Stimulated activated CD8-positive, alpha-beta memory T cell treated with anti-CD3 and anti-CD28 coated beads, Interleukin-4, amount 100 ng/mL, for 24 hours (primary cell): ENCODE results near the gene ZNF438.
"Not testable (repeated sequence)": the region's sequence is repeated elsewhere in the genome, so short reads cannot be mapped to it uniquely, and the experiment has no call there.

ENCODE experiments used
- DNase-seq: peaks from one replicate; pipeline ENCODE4 v3.0.0-alpha.2; 2020; ENCODE audit warnings: low read depth

ZNF438 gene

DNA sequence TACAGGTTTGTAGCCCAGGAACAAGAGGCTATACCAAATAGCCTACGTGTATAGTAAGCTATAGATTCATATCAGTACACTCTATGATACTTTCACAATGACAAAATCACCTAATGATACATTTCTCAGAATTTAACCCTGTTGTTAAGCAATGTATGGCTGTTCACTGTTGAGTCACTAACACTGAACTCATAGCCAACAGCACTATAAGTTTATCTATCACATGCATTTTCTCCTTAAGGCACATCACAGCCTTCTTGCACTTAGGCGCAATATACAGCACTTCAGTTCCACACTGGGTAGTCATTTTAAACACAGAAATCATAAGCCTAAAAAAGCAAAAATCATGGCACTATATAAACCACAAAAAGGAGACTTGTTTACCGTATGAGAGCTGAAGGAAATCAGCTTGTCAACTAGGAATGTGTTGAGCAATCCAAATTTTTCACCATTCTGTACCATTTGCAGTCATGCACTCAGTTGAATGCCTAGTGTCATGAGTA, 45.6 kb downstream of the ZNF438 start:
- DNase-seq: no peak

DNA sequence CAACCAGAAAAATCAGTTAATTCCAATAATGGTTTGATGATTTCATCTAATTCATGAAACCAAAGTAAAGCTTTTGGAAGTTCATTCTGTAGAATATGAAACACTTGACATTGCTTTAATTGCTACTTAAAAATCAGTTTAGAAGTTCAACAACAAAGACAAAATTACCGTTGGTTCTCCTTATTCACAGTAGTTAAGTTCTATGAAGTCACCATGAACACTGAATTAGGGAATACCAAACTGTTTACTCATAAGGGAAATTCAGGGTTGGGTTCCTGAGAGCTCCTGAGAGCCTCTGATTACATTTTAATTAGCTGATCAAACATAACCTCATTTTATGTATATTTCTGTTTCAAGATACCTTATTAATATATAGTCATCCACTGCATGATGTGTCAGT, 46.2 kb downstream of the ZNF438 start:
- DNase-seq: no peak

DNA sequence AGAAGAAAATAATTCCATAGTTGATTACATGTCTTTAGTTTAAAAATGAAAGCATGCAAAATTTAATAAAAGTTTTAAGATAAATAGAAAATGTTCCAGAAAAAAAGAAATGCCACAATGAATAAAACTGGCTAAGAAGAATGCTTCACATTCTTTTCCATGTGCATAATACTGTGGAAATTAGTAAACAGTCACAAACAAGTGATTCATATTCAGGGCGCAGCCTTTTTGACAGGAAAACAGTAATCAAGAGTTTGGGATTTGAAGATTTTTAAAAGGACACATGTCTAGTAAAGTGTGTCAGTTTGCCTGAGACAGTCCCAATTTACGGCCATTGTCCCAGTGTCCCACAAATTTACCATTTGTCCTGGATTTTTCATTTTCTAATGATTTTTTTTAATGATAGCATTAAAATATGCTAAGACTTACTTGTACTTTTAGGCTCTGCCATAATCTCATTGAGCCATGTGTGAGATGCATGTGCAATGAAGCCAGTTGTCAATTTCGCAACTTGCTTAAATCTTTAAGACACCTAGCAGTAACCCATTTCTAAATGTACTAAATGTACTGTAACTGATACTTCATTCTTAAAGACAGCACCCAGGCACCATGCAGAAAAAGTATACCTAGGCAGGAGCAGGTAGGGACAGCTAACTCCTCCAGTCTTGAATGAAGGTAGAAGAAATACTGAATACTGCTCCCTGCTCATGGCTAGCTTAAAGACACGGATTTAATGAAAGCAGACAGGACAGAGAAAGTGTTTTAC, 46.9 kb downstream of the ZNF438 start:
- no peak for DNase-seq

DNA sequence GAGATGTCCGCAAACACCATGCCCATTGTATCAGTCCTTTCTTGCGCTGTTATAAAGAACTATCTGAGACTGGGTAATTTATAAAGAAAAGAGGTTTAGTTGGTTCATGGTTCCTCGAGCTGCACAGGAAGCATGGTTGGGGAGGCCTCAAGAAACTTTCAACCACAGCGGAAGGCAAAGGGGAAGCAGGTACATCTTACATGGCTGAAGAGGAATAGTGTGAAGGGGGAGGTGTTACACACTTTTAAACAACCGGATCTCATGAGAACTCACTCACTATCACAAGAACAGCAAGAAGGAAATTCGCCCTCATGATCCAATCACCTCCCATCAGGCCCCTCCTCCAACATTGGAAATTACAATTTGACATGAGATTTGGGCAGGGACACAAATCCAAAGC, 48.5 kb downstream of the ZNF438 start:
- not testable (repeated sequence) for DNase-seq

DNA sequence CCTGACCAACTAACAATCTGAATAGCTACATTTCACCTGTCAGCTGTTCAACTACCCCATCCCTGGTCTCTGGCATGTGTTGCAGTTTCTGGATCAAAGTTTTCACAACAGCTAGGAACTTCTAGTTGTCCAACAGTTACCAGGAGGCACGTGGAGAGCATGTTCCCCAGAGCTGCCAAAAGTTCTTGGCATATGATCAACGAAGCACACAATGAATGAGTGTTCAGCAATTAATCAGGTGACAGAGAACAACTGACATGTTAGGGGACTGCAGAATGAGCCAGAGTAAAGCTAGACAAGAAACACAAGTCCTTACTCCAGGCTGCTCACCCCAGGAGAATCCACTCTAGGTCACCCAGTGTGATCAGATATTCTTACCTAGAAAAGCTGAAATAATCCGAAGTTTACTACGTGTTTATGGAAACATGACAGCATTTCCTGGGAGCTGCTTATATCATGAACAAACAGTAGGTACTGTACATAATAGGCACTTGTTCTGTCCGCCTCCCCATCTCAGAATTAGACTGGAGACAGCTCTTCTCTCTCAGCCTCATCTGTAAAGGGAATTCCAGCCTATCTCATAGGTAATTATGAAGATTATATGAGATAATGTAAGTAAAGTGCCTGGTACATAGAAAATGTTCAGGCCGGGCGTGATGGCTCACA, 50.6 kb downstream of the ZNF438 start:
- no peak for DNase-seq

DNA sequence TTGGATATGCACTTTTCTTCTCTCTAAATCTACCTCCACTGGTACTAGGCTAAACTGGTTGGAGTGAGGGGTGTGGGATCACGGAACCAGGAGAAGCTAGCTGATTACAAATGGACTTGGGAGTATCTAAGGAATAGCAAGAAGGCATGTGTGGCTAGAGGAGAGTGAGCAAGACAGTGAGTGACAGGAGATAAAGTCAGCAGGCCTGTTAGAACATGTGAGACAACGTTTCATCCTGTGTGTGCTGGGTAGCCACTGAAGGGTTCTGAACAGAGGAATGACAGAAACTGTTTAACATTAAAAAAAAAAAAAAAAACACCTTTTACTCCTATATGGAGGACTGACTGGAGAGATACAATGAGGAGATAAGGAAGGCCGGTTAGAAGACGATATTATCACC, 51.7 kb downstream of the ZNF438 start:
- DNase-seq: no peak

DNA sequence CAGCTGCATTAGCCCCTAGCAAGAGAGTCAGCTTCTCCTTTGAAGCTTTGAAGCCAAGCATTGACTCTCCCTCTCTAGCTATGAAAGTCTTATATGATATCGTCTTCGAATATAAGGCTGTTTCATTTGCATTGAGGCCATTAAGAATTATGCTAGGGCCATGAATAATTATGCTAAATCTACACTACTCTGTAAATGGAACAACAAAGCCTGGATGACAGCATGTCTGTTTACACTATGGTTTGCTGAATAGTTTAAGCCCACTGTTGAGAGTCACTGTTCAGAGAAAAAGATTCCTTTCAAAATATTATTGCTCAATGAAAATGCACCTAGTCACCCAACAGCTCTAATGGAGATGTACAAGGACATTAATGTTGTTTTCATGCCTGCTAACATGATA, 52.8 kb downstream of the ZNF438 start:
- DNase-seq: no peak

DNA sequence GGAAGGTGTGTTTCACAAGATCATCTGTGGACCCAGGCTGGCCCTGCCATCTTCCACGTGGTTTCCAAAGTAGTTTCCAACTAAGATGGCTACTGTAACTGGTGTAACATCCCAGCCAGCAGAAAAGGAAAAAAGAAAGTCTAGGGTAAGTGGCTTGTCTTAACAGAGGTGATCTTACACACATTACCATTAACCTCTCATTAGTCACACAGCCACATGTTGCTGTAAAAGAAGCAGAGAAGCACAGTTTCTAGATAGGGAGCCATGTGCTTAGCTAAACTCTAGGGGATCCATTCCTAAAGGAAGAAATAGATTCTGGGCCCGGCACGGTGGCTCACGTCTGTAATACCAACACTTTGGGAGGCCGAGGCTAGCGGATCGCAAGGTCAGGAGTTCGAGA, 54.3 kb downstream of the ZNF438 start:
- DNase-seq: no peak

DNA sequence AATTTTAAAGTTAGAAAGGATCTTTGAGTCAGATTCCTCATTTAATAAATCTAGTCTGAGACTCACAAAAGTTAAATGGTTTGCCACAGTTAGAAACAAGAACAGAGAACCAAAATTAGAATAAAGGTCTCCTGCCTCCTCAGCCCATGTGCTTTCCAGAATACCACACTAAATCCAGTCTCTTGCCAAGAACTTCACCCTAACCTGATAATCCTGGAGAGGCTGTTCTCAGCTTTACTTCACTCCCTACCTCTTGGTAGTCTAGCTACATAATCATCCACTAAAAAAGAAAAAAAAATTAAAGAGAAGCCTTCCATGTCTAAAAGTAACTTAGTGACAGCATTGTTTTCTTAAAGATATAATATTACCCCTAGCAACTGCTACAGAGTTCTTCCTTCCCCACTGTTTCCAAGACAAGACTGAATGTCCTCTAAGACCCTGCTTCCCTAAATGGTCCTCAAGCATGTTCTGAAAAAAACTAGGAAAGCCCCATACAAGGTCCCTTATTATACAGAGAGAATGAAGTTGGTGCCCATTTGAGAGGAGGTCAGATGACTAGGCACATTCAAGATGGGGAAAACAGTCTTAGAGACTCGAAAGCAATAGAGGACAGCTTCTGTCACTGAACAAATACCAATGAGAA, 56.8 kb downstream of the ZNF438 start:
- DNase-seq: no peak

DNA sequence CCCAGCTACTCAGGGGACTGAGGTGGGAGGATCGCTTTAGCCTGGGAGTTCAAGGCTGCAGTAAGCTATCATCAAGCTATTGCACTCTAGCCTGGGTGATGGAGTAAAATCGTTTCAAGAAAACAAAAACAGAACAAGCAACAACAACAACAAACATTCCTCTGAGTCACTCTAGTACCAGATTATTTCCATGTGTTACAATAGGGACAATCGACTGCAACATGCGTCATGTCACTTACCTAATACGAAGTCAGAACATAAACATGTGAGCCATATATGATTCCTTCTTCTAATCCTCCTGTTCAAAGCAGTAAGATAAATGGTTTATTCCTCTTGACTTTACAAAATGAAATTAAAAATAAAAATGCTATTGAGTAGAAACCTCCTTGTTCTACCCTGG, 57.3 kb downstream of the ZNF438 start:
- no peak for DNase-seq

DNA sequence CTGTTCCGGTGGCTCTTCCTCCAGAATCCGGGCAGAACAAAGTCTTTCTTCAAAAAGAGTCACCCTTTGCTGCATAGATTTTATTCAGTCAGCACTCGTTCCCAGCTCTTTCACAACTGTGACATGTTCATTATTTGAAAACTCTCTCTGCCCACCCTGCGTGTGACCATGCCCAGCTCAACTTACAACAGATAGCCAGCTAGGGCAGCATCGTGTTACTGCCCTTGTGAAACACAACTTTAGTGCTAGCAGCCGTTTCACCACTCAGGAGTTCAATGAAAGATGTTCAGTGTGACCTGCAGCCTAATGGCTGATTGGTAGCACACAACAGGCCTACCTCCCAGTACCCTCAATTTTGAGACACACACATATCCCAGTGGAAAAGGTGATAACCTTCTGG, 57.9 kb downstream of the ZNF438 start:
- no peak for DNase-seq

DNA sequence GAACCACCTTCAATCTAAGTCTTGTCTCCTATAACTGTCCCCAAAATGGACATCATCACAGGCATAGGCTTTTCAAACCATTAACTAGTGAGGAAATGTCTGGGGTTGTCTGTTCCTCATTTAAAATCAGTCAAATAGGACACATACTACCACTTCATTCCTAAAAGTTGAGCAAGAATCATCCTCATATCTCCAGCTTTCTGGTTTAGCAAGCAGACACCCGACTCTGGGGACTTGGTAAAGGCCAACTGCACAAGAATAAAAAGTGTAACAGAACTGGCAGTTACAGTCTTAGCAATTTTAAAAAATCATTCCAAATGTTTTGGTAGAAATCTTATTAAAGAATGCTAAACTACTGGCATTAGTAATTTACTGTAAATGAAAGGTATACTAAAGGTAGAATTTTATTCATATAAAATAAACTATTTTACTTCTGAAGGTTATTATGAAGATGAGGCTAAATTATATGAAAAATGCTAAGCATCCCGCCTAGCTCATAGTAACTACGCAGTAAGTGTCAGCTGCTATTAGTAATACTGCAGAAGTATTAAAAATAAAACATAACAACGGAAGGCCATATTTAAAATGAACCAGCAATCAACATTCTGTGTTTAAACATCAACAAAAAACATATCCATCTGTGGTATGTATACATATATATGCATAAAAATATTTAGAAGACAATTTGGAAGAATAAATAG, 60.8 kb downstream of the ZNF438 start:
- DNase-seq: no peak

DNA sequence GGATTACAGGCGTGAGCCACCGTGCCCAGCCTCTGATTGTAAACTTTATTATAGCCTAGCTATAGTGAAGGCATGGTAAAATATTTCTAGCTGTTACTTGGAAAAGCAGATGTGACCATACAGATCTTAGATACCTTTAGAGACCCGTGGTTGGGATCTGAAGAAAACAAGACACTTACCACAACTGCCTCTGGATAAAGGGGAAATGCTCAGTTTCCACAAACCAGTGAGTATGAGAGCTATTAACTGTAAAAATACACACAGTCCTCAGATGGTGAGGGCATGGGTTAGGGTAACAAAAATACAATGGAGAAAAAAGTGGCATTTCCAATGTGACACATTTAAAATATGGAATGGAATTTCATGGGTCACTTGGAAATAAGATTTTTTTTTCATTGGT, 63.0 kb downstream of the ZNF438 start:
- no peak for DNase-seq

DNA sequence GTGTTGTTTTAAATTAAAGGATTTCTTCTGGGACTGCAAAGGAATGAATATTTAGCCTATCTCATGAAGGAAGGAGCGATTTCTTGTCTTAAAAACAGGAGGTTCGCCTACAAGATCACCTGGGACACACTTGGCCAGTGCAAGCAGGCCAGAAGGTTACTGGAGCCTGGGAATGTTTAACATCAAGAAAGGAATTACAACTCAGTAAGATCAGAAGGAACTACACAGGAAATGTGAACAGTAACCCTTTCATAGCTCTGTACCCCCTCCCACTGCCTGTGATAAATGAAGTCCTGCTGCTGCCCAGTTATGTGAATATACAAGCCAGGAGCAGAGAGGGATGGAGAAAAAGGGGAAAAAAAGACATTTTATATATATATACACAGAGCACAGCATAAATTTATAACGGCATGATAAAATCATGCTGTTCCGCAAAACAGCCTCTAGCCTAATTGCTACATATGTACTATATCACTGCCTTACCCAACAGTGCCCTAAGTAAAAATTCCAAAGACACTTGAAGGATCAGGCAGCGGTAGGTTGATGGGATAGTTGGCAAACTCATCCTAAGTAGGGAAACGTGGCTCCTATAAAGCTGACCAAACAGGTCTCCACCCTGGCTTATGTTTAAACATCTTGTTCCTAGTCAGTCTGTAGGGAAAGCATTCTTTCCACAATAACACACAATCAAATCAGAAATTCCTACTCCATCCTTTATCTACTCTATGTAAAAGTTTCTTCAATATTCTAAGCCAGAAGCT, 63.8 kb downstream of the ZNF438 start:
- DNase-seq: no peak

DNA sequence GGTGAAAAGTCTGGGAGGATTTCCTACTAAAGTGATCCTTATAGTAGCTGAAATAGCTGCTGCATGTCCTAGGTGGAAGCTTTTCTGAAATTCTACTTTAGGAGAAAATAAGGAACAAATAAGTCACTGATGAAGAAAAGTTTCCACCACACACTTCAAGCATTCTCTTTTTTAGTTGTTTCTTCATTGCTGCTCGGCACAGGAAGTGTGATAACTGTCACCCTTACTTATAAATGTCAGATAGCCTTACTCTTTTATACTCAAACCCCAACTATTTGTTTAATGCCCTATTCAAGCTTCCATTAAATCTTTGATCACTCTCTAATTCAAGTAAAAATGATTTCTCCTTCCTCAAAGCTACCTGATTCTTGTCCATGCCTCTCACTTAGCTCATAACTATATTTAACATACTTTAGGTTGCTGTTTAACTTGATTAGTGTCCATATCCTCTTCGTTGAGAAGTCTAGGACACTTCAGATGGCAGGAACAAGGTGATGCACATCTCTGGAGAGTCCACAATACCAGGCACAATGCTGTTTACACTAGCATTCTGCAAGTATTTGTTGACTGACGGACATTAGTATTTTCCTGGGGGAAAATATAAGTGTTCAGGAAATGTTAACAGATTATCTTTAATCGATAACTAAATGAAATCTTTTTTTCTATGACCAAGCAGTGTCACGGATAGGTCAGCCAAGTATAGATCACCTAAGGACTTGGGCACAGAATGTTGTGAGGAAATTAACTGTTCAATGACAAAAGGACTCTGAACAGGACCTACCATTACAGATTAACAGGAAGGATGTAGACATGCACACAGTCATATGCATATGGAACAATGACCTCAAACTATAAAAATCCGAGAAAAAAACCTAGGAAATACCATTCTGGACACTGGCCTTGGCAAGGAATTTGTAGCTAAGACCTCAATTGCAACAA, 67.4 kb downstream of the ZNF438 start:
- DNase-seq: no peak

DNA sequence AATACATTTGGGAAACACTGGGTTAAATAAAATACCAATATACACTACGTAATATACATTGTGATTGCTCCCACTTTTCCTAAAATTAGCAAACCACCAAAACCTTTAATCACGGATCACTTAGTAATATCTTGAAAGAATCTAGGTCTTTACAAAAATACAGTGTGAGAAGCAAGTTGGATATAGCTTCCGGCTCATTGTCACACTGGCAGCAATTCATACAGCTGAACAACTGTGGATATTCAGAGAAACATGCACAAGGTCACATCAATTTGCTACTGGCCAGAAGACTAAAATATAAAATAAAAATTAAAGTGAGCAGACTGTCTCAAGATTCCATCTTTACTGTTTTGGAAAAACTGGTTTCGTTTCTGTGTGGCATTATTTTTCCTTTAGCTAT, 69.1 kb downstream of the ZNF438 start:
- DNase-seq: no peak

DNA sequence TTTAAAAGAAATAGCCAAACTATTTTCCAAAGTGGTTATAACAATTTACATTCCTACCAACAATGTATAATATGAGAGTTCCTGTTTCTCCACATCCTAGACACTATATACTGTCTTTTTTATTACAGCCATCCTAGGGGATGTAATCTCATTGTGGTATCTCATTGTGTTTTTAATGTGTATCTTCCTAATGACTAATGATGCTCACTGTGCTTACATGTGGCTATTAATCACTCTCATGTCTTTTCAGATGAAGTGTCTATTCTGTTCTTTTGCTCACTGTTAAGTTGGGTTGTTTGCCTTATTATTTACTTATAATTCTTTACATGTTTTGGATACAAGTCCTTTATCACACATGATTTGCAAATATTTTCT, 71.8 kb downstream of the ZNF438 start:
- no peak for DNase-seq

DNA sequence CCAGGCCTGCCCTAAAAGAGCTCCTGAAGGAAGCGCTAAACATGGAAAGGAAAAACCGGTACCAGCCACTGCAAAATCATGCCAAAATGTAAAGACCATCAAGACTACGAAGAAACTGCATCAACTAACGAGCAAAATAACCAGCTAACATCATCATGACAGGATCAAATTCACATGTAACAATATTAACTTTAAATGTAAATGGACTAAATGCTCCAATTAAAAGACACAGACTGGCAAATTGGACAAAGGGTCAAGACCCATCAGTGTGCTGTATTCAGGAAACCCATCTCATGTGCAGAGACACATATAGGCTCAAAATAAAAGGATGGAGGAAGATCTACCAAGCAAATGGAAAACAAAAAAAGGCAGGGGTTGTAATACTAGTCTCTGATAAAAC, 82.4 kb downstream of the ZNF438 start:
- not testable (repeated sequence) for DNase-seq

DNA sequence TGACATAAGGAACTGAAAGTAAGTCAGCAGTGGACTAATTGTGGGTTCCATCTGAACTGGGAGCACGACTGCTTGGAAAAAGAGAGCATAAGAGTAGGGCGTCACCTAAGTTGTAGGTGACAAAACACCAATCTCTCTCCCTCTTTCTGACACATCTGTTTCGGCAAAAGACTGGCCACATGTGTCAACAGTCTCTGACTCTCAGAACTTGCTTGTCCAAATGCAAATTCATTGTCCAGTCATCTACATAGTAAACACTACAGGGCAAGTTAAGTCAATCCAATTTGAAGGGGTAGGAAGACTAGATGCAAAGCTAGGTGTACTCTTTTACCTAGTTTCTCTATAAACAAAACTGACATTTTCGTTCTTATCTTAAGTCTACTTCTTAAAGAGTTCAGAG, 87.7 kb downstream of the ZNF438 start:
- DNase-seq: no peak

DNA sequence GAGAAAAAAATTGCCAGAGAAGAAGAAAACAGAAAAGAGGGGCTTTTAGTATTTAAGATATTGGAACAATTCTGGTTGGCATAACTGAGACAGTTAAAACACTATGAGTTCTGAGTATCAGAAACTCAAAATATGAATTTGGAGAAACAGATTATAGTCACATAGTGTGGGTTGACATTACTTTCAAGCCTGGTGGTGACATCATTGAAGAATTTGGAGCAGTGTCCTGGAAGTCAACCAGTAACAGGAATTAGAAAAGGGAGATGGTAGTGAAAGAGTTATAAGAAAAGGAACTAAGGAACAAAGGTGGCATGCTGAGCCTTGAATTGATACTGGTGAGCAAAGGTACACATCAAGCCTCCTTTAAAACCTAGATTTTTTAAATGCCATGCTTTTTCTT, 88.2 kb downstream of the ZNF438 start:
- DNase-seq: no peak

DNA sequence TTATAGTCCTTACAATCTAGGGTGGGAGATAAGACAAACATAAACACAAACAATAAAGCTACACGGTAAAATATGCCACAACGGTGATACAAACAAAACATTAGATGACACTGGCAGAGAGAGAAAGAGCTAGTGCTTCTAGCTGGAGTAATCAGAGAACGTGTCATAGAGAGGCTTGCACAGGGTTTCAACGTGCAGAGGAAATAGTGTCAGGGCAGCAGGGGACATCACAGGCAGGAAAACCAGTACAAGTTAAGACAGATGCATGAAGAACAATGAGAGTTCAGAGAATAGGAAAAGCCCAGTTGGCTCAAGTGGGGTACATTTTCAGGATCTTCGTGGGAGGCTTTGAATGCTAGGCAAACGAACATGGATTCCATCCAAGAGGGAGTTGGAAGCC, 91.4 kb downstream of the ZNF438 start:
- no peak for DNase-seq
